GM19239 (cell line): Measurements from ENCODE around the gene SHISA5.
A peak's percentile ranks its signal among the peaks of the same experiment; 100 is the strongest.
"Not testable (repeated sequence)": the region's sequence is repeated elsewhere in the genome, so short reads cannot be mapped to it uniquely, and the experiment has no call there.

Experiments
- DNase-seq: peaks from one replicate; pipeline ENCODE4 v3.0.0; 2011; ENCODE audit warnings: low spot score; ENCODE audit not compliant: insufficient read length
- FAIRE-seq: peaks from 2 replicates; lab custom pipeline; 2011; peaks lifted over from hg19 to GRCh38; lab: Jason Lieb, UNC

SHISA5 gene

GRCh38 chr3:48504051-48504946 is at the start of gene SHISA5:
Gene SHISA5, minus strand, starts transcription at chr3:48504174. Its CDS starts 80 bp downstream, at chr3:48504094.
- DNase-seq (peak; percentile 65), FAIRE-seq (peak; percentile 4)

DNA sequence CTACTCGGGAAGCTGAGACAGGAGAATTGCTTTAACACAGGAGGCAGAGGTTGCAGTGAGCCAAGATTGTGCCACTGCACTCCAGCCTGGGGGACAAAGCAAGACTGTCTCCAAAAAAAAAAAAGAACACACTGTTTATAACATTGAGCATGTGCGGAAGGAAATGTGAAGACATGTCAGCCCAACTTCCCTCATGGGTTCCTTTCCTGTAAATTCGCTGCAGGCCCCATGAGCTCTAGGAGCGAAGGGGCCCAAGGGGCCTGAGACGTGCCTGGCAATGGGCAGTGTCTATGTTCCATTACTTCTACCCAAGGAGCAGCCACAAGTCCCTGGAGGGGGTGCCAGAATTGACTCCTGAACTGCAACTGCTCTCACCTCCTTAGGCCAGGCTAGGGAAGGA is 49.4 kb upstream of the SHISA5 start:
- DNase-seq, result no peak
- FAIRE-seq, result no peak

- no peak for FAIRE-seq
- no peak for DNase-seq
Measured at GRCh38 chr3:48552111-48552951, 48.4 kb upstream of the SHISA5 start.

DNA sequence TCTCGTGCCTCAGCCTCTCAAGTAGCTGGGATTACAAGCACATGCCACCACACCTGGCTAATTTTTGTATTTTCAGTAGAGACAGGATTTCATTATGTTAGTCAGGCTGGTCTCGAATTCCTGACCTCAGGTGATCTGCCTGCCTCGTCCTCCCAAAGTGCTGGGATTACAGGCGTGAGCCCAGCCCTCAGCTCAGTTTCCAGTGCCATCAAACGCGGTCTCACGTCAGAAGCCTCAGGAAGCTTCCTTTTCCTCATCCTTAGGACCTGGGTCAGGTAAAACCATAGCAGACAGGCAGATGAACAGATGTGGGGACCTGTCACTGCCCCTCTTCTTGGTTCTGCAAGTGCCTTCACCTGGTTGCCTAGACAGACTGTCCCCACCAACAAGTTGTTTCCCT is 47.7 kb upstream of the SHISA5 start:
- not testable (repeated sequence) for DNase-seq, FAIRE-seq

DNA sequence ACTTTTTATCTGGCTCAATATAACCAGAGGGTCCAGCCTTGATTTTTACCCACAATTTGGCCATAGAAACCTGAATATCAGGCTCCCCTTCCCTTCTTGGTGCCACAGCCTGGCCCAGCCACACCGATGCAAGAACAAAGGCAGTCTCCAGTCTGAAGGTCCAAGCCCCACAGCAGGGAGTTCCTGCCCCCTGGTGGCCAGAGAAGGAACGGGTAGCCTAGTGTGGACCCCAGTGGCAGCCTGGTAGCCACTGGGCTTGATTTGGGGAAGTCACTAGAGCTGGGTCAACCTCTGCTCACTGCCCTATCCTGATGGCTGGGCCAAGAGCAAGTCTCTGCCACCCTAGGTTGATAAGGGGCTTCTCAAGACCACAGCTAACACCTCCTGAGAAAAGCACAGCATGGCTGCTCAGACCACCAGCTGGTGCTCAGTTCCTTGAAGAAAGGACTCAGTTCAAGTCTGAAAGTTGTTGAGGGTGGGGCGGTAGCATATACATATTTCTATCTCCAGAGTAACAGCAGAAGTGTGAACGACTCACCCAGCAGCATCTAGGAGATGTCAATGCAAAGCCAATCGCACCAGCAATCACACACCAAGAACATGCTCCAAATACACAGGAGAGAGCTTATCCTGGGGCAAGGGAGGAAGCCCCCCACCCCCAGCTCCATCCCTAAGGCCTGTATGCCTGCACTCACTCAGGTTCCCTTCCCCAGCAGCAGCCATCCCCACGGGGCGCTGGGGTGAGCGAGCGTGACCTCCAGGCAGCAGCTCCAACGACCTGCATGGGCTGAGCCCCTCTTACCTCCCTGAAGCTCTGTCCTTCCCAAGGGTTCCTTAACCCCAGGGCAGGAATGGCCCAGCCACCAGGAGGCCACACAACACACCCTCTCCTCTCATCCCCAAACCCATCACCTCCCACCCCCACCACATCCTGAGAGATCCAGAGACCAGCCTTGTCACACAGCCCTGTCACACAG is 45.0 kb upstream of the SHISA5 start:
- DNase-seq (peak; percentile 75), FAIRE-seq (peak; percentile 84)

DNA sequence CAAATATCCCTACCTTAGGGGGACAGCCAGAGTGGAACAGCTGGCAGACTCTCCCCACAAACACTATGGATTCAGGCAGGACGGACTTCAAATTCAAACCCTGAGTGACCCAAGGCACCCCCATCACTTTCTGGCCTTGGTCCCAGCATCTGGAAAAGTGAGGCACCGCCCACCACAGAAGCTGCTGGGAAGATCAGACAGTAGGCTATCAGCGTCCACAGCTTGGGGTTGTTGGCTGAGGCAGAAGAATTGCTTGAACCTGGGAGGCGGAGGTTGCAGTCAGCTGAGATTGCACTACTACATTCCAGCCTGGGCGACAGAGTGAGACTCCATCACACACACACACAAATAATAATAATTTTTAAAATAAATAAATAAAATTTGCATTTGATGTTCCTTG is 44.2 kb upstream of the SHISA5 start:
- FAIRE-seq (no peak), DNase-seq (no peak)

GRCh38 chr3:48546203-48546829 is 42.3 kb upstream of the SHISA5 start:
- FAIRE-seq (no peak), DNase-seq (no peak)

DNA sequence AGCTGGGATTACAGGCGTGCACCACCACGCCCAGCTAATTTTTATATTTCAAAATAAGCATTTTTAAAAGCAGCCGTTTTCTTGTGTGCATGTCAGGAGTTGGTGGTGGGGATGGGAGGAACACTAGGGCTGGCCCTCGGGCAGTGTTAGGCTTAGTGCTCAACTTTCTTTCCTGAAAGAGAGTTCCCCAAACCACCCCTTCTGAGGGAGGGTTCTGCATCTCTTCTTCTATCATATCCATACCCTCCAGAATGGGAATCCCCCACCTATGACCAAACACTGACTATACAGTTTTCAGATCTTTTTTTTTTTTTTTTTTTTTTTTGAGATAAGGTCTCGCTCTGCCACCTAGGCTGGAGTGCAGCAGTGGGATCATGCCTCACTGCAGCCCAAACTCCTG is 40.2 kb upstream of the SHISA5 start:
- DNase-seq, result no peak
- no peak for FAIRE-seq

DNA sequence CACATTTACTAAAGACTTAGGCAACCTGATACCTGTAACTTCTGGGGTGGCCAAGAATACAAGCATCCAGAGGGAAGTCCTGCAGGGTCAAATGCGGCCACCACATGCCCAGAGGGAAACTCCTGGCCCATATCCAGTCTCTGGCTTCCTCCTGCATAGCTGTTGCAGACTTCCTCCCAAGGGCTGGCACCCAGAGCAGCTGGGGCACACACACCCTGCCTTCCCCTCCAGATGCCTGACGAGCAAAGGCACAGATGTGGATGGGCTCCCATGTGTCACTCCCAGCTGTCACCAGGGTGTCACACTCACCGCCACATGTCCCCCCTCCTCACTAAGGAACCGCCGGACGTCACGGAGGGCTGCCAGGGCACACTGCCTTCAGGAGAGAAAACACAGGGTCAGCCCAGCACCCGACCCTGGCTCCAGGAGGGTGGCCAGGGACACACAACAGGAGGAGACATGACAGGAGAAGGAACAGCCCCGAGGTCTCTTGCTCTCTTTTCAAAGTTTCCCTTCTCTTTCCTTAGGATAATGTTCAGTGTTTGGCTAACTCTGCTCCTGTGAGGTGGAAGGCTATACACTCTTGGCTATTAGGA is 39.4 kb upstream of the SHISA5 start:
- no peak for FAIRE-seq
- no peak for DNase-seq

- FAIRE-seq (no peak), DNase-seq (no peak)
Measured at GRCh38 chr3:48538451-48538850, 34.5 kb upstream of the SHISA5 start.

DNA sequence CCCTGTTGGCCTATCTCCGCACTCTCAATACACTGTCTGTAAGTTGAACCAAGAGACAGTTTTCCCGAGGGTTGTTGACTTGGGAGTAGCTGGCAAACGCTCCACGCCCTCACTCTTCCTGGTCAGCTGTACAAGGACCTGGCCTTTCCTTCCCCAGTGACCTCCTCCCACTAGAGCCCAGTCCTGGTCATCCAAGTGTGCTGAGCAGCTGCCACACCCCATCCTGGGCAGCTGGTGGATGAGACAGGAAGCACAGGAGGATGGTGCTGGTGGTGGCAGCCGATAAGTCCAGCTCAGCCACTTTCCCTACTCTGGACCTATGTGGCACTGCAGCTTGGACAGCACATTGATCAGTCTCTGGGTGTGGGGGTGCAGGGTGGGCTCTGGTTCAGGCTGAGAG is 32.8 kb upstream of the SHISA5 start:
- FAIRE-seq, result no peak
- no peak for DNase-seq

DNA sequence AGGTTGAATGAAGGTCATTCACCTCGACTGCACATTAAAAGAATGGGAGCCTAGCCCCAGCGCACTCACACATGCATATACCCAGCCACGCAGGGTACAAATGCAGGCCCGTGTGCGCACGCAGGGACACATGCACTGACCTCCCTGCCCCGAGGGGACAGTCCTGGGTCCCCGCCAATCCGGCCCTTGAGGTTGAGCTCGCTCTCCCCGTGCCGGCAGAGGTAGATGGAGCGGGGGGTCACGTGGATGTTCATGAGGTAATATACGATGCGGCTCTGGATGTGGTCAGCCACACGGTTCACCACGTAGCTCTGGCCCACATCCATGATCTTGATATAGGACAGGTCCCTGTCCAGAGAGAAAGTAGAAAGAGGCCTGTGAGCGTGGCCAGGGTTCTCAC is 32.1 kb upstream of the SHISA5 start:
- no peak for DNase-seq
- no peak for FAIRE-seq

DNA sequence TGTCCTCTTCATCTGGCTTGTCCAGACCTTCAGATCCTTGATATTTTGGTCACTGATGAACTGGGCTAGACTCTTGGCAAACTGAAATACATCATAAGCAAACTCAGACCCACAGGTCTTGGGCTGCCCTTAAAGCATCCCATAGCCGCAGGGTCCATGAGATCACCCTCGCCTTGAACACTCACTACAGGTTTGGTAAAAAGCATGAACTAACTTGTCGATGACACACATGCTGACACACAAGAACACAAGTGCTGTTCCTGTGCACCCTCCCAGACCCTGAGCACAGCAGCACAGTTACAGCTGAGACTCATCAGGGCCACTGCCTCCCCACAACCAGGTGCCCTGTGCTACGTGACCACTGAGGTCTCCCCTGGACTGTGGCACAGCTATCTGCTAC is 31.6 kb upstream of the SHISA5 start:
- FAIRE-seq (no peak), DNase-seq (no peak)

DNA sequence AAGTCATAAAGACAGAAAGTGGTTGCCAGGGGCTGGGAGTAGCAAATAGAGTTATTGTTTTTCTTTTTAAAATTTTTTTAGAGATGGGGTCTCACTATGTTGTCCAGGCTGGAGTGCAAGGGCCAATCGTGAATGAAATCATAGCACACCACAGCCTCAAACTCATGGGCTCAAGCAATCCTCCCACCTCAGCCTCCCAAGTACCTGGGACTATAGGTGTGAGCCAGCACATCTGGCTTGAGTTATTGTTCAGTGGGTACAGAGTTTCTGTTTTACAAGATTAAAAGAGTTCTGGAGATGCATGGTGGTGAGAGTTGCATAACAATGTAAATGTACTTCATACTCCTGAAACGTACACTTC is 29.0 kb upstream of the SHISA5 start:
- DNase-seq (no peak), FAIRE-seq (no peak)

DNA sequence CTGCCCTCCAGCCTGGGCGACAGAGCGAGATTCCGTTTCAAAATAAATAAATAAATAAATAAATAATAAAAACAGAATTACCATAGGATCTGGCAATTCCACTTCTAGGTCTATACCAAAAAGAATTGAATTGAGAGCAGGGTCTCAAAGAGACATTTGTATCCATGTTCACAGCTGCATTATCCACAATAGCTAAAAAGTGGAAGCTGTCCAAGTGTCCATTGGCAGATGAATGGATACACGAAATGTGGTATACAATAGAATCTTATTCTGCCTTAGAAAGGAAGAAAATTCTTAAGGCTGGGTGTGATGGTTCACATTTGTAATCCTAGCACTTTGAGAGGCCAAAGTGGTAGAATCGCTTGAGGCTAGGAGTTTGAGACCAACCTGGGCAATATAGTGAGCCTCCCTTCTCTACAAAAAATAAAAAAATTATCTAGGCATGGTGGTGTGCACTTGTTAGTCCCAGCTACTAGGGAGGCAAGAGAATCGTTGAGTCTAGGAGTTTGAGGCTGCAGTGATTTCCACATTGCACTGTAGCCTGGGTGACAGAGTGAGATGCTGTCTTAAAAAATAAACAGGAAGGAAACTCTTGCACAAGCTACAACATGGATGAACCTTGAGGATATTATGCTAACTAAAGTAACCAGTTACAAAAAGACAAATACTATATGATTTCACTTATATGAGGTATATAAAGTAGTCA is 28.4 kb upstream of the SHISA5 start:
- DNase-seq (no peak), FAIRE-seq (no peak)

- FAIRE-seq, DNase-seq: not testable (repeated sequence)
Measured at GRCh38 chr3:48530701-48531100, 26.7 kb upstream of the SHISA5 start.

DNA sequence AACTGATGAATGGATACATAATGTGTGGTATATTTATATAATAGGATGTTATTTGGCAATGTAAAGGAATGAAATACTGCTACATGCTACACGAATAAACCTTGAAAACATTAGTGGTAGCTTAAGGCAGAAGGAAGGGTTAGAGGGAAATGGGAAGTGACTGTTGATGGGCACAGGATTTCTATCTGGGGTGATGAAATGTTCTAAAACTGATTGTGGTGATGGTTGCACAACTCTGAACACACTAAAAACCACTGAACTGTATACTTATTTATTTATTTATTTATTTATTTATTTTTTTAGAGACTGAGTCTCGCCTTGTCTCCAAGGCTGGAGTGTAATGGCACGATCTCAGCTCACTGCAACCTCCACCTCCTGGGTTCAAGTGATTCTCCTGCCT is 24.8 kb upstream of the SHISA5 start:
- DNase-seq, result no peak
- no peak for FAIRE-seq

GRCh38 chr3:48528048-48528447 is 24.1 kb upstream of the SHISA5 start:
- DNase-seq, result no peak
- no peak for FAIRE-seq

GRCh38 chr3:48524970-48525369 is 21.0 kb upstream of the SHISA5 start:
- DNase-seq (no peak), FAIRE-seq (no peak)
